ENCODE results near the gene MAU2. TPM values are rescaled to one million over a fixed set of nuclear protein-coding genes. Genes with fewer than 3 reads are reported as not detected.

Gene MAU2
- total and polyA plus RNA-seq, 10 of the 15 experiments (the other 5 are each of a cell fraction or from before 2014, with no cell fraction given): 1.8 to 47.2 (median 22.1) TPM

GRCh38 chr19:19366434-19367396 is 46.1 kb downstream of the MAU2 start (continued):
- TF ChIP-seq POLR2A (IDR thresholded peaks at IDR 0.05; ENCODE audit: low read depth, low read length) (no peak), ZBTB4 (CRISPR knock-in tag; IDR thresholded peaks at IDR 0.05) (no peak), ZNF24 (IDR thresholded peaks at IDR 0.05) (no peak), NFYA (IDR thresholded peaks at IDR 0.05; ENCODE audit: borderline replicate concordance, low read depth, low read length) (no peak), SPI1 (IDR thresholded peaks at IDR 0.05; ENCODE audit: borderline replicate concordance, insufficient read depth, low read depth, low read length) (no peak), SUZ12 (IDR thresholded peaks at IDR 0.05; ENCODE audit: unreplicated experiment) (no peak), CREM (IDR thresholded peaks at IDR 0.05; ENCODE audit: low read depth) (no peak), RAD21 (IDR thresholded peaks at IDR 0.05; ENCODE audit: insufficient read depth, low read depth, low read length) (peak; percentile 85), TBL1XR1 (IDR thresholded peaks at IDR 0.05; ENCODE audit: low read depth, low read length) (no peak), RUNX3 (IDR thresholded peaks at IDR 0.05; ENCODE audit: low read length) (no peak; the same call in 1 of the 2 replicates), NR2F1 (conservative IDR thresholded peaks at IDR 0.05) (no peak), ZZZ3 (IDR thresholded peaks at IDR 0.05; ENCODE audit: control insufficient read depth, insufficient read length, low read depth) (no peak), BCLAF1 (IDR thresholded peaks at IDR 0.05) (no peak), MEF2A (IDR thresholded peaks at IDR 0.05; ENCODE audit: insufficient read depth, low read depth, low read length) (no peak), FOXK2 (IDR thresholded peaks at IDR 0.05) (no peak)
- TF ChIP-seq, protein P1, sequence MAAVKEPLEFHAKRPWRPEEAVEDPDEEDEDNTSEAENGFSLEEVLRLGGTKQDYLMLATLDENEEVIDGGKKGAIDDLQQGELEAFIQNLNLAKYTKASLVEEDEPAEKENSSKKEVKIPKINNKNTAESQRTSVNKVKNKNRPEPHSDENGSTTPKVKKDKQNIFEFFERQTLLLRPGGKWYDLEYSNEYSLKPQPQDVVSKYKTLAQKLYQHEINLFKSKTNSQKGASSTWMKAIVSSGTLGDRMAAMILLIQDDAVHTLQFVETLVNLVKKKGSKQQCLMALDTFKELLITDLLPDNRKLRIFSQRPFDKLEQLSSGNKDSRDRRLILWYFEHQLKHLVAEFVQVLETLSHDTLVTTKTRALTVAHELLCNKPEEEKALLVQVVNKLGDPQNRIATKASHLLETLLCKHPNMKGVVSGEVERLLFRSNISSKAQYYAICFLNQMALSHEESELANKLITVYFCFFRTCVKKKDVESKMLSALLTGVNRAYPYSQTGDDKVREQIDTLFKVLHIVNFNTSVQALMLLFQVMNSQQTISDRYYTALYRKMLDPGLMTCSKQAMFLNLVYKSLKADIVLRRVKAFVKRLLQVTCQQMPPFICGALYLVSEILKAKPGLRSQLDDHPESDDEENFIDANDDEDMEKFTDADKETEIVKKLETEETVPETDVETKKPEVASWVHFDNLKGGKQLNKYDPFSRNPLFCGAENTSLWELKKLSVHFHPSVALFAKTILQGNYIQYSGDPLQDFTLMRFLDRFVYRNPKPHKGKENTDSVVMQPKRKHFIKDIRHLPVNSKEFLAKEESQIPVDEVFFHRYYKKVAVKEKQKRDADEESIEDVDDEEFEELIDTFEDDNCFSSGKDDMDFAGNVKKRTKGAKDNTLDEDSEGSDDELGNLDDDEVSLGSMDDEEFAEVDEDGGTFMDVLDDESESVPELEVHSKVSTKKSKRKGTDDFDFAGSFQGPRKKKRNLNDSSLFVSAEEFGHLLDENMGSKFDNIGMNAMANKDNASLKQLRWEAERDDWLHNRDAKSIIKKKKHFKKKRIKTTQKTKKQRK (IDR thresholded peaks at IDR 0.05; ENCODE audit: low read depth, low read length): no peak
- TF ChIP-seq, protein P2, sequence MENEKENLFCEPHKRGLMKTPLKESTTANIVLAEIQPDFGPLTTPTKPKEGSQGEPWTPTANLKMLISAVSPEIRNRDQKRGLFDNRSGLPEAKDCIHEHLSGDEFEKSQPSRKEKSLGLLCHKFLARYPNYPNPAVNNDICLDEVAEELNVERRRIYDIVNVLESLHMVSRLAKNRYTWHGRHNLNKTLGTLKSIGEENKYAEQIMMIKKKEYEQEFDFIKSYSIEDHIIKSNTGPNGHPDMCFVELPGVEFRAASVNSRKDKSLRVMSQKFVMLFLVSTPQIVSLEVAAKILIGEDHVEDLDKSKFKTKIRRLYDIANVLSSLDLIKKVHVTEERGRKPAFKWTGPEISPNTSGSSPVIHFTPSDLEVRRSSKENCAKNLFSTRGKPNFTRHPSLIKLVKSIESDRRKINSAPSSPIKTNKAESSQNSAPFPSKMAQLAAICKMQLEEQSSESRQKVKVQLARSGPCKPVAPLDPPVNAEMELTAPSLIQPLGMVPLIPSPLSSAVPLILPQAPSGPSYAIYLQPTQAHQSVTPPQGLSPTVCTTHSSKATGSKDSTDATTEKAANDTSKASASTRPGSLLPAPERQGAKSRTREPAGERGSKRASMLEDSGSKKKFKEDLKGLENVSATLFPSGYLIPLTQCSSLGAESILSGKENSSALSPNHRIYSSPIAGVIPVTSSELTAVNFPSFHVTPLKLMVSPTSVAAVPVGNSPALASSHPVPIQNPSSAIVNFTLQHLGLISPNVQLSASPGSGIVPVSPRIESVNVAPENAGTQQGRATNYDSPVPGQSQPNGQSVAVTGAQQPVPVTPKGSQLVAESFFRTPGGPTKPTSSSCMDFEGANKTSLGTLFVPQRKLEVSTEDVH (IDR thresholded peaks at IDR 0.05; ENCODE audit: low read depth, partially characterized antibody): peak; percentile 31
